ENCODE data around the gene SPDYA.

SPDYA gene

GRCh38 chr2:28824207-28824606 is 13.6 kb downstream of the SPDYA start:
- H3K4me3 ChIP-seq = no peak overlapping the region
- H3K27ac ChIP-seq = no peak overlapping the region
- DNase-seq (ENCODE audit: low spot score) = no peak
- TF ChIP-seq, protein P1, sequence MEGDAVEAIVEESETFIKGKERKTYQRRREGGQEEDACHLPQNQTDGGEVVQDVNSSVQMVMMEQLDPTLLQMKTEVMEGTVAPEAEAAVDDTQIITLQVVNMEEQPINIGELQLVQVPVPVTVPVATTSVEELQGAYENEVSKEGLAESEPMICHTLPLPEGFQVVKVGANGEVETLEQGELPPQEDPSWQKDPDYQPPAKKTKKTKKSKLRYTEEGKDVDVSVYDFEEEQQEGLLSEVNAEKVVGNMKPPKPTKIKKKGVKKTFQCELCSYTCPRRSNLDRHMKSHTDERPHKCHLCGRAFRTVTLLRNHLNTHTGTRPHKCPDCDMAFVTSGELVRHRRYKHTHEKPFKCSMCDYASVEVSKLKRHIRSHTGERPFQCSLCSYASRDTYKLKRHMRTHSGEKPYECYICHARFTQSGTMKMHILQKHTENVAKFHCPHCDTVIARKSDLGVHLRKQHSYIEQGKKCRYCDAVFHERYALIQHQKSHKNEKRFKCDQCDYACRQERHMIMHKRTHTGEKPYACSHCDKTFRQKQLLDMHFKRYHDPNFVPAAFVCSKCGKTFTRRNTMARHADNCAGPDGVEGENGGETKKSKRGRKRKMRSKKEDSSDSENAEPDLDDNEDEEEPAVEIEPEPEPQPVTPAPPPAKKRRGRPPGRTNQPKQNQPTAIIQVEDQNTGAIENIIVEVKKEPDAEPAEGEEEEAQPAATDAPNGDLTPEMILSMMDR (IDR thresholded peaks at IDR 0.05) = no peak

DNA sequence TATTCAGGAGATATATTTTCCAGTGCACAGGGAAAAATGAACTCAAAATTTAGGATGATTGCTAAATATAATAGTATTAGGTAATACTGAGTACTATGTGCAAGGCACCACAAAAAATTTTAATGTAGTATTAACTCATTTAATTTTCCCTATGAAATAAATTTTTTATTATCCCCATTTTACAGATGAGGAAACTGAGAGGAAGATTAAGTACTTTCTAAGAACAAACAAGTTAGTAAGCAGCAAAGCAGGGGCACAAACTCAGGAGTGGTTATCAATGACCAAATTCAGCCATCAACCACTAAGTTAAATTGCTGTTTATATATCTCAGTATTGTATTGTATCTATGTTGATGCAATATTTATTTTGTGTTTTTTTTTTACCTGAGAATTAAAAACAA is 14.2 kb downstream of the SPDYA start:
- H3K4me3 ChIP-seq = no peak overlapping the region
- TF ChIP-seq, protein P1 (IDR thresholded peaks at IDR 0.05) = no peak
- H3K27ac ChIP-seq = no peak overlapping the region
- no peak for DNase-seq (ENCODE audit: low spot score)

- TF ChIP-seq, protein P1 (IDR thresholded peaks at IDR 0.05) = no peak
- DNase-seq (ENCODE audit: low spot score) = no peak
- Histone ChIP-seq H3K4me3 (no peak overlapping the region), H3K27ac (no peak overlapping the region)
Observed at GRCh38 chr2:28828382-28828781, 17.7 kb downstream of the SPDYA start.

- no peak for DNase-seq (ENCODE audit: low spot score)
- Histone ChIP-seq H3K27ac (no peak overlapping the region), H3K4me3 (no peak overlapping the region)
- TF ChIP-seq, protein P1 (IDR thresholded peaks at IDR 0.05) = no peak
Observed at GRCh38 chr2:28833740-28834470, 23.3 kb downstream of the SPDYA start.

DNA sequence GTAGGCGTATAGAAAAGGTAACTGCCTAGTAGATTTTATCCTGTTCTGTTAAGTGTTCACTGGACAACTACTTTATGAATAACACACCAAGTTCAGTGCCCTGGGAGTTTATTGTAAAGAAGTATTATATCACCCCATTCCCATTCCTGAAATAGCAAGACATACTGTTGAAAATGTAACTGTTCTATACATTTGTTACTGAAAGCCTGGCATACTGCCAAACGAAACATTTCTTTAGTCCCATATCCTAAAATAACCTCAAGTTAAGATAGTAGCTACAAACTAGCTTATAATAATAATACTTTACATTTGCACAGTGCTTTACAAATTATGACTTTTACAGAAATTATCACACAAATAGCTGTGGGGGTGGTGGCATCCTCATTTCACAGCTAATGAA is 25.1 kb downstream of the SPDYA start:
- no peak overlapping the region for H3K27ac ChIP-seq
- no peak for DNase-seq (ENCODE audit: low spot score)
- no peak overlapping the region for H3K4me3 ChIP-seq
- TF ChIP-seq, protein P1 (IDR thresholded peaks at IDR 0.05) = no peak

GRCh38 chr2:28838971-28839370 is 28.3 kb downstream of the SPDYA start:
- TF ChIP-seq, protein P1 (IDR thresholded peaks at IDR 0.05) = no peak
- no peak overlapping the region for H3K27ac ChIP-seq

GRCh38 chr2:28842042-28842441 is 31.4 kb downstream of the SPDYA start:
- no peak for DNase-seq (ENCODE audit: low spot score)

More at GRCh38 chr2:28838971-28839370, 28.3 kb downstream of the SPDYA start:
- no peak overlapping the region for H3K4me3 ChIP-seq
- no peak for DNase-seq (ENCODE audit: low spot score)

More at GRCh38 chr2:28842042-28842441, 31.4 kb downstream of the SPDYA start:
- TF ChIP-seq, protein P1 (IDR thresholded peaks at IDR 0.05) = no peak
- H3K4me3 ChIP-seq = no peak overlapping the region
- no peak overlapping the region for H3K27ac ChIP-seq
